SK-MEL-5 (cell line): ENCODE measurements around the gene PARN. TPM values are rescaled to one million over a fixed set of nuclear protein-coding genes. Genes with fewer than 3 reads are reported as not detected.
"Not testable (repeated sequence)": the region's sequence is repeated elsewhere in the genome, so short reads cannot be mapped to it uniquely, and the experiment has no call there.

Experiments used
- DNase-seq: peaks from one replicate; pipeline ENCODE4 v3.0.0-alpha.2; 2016; ENCODE audit warnings: low read depth, low spot score
- in situ Hi-C: cut with HindIII; loops from 2 replicates; pipeline ENCODE4 v1.10.0; 2016; ENCODE audit warnings: low sequenced_read_pairs, high pct_unique_total_duplicates, low pct_unique_long_range_greater_than_20kb
- total RNA-seq: library from RNA; depleted of rRNA; stranded (reverse); fragments of >200 nt; shearing (Covaris generic); gene quantifications from 2 replicates; pipeline ENCODE4 v1.2.3, GENCODE V29; 2014

PARN gene
- total RNA-seq, 1 experiment from 2014 or later: 102 TPM

DNA sequence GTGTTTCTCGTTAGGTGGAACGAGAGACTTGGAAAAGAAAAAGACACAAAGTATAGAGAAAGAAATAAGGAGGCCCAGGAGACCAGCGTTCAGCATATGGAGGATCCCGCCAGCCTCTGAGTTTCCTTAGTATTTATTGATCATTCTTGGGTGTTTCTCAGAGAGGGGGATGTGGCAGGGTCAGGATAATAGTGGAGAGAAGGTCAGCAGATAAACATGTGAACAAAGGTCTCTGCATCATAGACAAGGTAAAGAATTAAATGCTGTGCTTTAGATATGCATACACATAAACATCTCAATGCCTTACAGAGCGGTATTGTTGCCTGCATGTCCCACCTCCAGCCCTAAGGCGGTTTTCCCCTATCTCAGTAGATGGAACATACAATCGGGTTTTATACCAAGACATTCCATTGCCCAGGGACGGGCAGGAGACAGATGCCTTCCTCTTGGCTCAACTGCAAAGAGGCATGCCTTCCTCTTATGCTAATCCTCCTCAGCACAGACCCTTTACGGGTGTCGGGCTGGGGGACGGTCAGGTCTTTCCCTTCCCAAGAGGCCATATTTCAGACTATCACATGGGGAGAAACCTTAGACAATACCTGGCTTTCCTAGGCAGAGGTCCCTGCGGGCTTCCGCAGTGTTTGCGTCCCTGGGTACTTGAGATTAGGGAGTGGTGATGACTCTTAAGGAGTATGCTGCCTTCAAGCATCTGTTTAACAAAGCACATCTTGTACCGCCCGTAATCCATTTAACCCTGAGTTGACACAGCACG lies 6.3 kb upstream of the PARN start:
- DNase-seq: peak; percentile 90

GRCh38 chr16:14635395-14636165 lies 5.5 kb upstream of the PARN start:
- in situ Hi-C loops: no loop called here
- DNase-seq: peak; percentile 25

More for the DNA sequence above, 6.3 kb upstream of the PARN start:
- in situ Hi-C loops: not testable (repeated sequence)

DNA sequence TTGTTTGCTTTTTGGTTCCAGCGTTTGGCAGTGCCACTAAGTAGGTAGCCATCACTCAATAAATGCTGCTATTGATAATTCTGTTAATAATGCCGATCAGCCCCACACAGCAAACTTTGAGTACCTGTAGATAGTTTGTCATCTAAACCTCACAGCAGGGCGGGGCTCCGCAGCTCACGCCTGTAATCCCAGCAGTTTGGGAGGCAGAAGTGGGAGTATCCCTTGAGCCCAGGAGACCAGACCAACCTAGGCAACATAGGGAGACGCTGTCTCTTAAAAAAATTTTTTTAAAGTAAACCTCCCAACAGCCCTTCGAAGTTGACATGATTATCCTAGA lies 4.3 kb upstream of the PARN start:
- DNase-seq: peak; percentile 48
- in situ Hi-C loops: no loop called here

- DNase-seq: peak; percentile 97
- in situ Hi-C loops: no loop called here
These were observed 2.9 kb upstream of the PARN start, which contains the start of gene BFAR for GRCh38 chr16:14632693-14633569. BFAR (plus strand) TSS chr16:14632951; CDS start chr16:14644347, 11,396 bp downstream.

GRCh38 chr16:14630620-14631330 lies 715 bp upstream of the PARN start:
- in situ Hi-C loops, DNase-seq: not testable (repeated sequence)

DNA sequence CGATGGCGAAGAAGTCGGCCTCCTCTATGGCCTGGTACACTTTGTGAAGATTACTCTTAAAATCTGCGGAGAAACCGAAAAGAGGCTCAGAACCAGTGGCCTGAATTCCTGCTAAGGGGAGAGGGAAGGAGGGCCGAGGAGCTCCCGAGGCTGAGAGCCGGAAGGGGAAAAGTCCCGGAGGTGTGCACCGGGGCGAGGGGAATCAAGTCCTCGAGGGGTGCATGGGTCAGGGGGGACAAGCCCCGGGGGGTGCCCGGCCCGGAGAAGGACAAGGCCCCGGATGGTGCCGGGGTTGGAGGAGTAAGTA lies 495 bp downstream of the PARN start:
- in situ Hi-C loops: no loop called here
- no peak for DNase-seq

GRCh38 chr16:14628806-14629611 lies 1.1 kb downstream of the PARN start:
- peak; percentile 41 for DNase-seq
- in situ Hi-C loops: no loop called here

GRCh38 chr16:14627078-14627477 lies 3.0 kb downstream of the PARN start:
- in situ Hi-C loops: no loop called here
- no peak for DNase-seq

- no peak for DNase-seq
- in situ Hi-C loops: no loop called here
These were observed 11.5 kb downstream of the PARN start for GRCh38 chr16:14618566-14618965.

GRCh38 chr16:14616280-14616679 lies 13.8 kb downstream of the PARN start:
- in situ Hi-C loops: no loop called here

DNA sequence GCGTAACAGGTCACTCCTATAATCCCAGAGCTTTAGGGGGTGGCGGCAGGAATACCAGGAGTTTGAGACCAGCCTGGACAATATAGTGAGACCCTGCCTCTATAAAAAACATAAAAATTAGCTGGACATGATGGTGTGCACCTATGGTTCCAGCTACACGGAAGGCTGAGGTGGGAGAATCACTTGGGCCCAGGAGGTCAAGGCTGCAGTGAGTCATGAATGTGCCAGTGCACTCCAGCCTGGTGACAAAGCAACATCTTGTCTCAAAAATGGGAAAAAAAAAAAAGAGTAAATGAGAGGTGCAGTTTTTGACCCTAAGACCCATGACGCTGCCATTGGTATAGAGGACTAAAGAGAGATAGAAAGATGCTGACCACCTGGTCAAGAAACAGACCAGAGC lies 16.1 kb downstream of the PARN start:
- DNase-seq: no peak
- in situ Hi-C loops: no loop called here

More at GRCh38 chr16:14616280-14616679, 13.8 kb downstream of the PARN start:
- no peak for DNase-seq

DNA sequence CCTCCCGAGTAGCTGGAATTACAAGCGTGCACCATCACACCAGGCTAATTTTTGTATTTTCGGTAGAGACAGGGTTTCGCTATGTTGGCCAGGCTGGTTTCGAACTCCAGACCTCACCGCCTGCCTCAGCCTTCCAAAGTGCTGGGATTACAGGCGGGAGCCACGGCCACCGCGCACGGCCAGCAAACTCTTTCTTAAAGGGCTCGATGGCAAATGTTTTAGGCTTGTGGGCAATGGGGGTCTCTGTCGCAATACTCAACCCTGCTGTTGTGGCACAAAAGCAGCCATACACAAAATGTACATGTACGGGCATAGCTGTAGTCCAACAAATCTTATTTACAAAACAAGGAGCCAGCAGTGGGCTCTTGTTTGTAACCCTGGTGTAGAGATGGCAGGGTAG lies 18.4 kb downstream of the PARN start:
- in situ Hi-C loops: no loop called here
- no peak for DNase-seq

DNA sequence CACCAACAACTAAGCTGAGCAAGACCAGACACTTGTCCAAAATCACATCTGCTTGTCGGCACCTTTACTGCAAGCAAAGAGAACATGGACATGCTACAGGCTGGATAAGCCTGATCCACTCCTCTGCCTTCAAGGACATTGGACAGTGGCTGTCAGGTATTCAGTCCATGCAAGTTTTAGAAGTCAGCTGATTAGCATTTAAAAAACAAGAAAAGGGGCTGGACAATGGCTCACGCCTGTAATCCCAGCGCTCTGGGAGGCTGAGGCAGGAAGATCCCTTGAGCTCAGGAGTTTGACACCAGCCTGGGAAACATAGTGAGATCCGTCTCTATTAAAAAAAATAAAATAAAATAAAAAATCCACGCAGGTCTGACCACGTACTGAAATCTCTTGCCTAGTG lies 20.3 kb downstream of the PARN start:
- in situ Hi-C loops: no loop called here
- peak; percentile 20 for DNase-seq

GRCh38 chr16:14608604-14609003 lies 21.5 kb downstream of the PARN start:
- peak; percentile 97 for DNase-seq
- in situ Hi-C loops: no loop called here

GRCh38 chr16:14608111-14608566 lies 21.9 kb downstream of the PARN start:
- no peak for DNase-seq
- in situ Hi-C loops: no loop called here

GRCh38 chr16:14606102-14606501 lies 24.0 kb downstream of the PARN start:
- in situ Hi-C loops: no loop called here
- DNase-seq: no peak

DNA sequence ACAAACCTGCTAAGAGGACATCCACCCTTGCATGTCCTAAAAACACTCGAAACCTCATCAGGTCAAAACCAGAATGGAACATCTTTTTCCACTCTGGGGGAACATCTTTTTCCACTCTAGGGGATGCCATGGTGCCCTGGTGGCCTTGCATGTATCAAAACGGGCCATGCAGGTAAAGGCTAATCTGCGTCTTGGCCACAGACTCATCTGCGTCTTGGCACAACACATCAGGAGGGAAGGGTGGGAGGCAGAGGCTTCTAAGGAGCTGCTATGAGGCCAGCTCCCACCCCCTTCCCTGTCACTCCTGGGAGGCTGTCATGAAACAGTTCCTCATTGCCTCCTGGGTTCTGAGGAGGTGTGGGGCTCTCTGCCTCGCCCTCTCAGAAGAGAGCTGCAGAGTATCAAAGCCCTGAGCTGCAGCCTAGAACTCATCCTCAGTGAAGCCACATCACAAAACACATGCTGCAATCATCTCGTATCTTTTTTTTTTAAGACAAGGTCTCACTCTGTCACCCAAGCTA lies 27.6 kb downstream of the PARN start:
- in situ Hi-C loops: no loop called here
- no peak for DNase-seq
